HG03135 (cell line): Measurements from ENCODE around the gene KIR2DL3.
"Not testable (repeated sequence)": the region's sequence is repeated elsewhere in the genome, so short reads cannot be mapped to it uniquely, and the experiment has no call there.

Source experiments
- ATAC-seq: cut with Tn5 transposase; IDR thresholded peaks from one replicate; pipeline ENCODE4 v1.9.1; 2021; ENCODE audit warnings: mild to moderate bottlenecking, moderate library complexity; ENCODE audit not compliant: unreplicated experiment

Gene KIR2DL3

DNA sequence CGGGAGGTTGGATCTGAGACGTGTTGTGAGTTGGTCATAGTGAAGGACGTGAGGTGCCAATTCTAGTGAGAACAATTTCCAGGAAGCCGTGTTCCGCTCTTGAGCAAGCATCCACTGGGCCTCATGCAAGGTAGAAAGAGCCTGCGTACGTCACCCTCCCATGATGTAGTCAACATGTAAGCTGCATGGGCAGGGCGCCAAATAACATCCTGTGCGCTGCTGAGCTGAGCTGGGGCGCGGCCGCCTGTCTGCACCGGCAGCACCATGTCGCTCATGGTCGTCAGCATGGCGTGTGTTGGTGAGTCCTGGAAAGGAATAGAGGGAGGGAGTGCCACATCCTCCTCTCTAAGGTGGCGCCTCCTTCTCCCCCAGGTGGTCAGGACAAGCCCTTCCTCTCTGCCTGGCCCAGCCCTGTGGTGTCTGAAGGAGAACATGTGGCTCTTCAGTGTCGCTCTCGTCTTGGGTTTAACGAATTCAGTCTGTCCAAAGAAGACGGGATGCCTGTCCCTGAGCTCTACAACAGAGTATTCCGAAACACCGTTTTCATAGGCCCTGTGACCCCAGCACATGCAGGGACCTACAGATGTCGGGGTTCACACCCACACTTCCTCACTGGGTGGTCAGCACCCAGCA lies 47.9 kb downstream of the KIR2DL3 start:
- not testable (repeated sequence) for ATAC-seq

DNA sequence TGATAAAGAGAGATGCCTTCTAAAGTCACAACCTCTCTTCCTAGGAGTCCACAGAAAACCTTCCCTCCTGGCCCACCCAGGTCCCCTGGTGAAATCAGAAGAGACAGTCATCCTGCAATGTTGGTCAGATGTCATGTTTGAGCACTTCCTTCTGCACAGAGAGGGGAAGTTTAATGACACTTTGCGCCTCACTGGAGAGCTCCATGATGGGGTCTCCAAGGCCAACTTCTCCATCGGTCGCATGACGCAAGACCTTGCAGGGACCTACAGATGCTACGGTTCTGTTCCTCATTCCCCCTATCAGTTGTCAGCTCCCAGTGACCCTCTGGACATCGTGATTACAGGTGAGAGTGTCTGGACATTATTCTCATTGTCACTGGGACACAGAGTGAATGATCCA lies 49.8 kb downstream of the KIR2DL3 start:
- not testable (repeated sequence) for ATAC-seq

DNA sequence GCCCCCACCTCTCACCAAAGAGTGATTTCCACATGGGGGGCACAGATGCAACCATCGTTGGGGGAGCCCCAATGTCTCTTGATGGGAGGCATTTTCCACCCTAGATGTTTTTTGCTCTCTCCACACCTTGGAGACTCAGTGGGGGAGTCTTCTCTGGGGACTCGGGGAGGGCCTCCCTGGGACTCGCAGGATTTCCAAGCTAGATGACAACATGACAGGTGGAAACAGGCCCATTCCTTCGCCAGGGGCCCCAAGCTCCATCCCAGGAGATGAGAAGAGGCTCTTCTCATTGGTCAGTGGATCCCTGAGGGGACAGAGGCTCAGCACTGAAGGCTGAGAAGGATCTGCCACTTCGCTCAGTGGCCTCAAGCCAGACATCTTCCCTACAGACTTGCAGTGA lies 52.4 kb downstream of the KIR2DL3 start:
- ATAC-seq: no peak

DNA sequence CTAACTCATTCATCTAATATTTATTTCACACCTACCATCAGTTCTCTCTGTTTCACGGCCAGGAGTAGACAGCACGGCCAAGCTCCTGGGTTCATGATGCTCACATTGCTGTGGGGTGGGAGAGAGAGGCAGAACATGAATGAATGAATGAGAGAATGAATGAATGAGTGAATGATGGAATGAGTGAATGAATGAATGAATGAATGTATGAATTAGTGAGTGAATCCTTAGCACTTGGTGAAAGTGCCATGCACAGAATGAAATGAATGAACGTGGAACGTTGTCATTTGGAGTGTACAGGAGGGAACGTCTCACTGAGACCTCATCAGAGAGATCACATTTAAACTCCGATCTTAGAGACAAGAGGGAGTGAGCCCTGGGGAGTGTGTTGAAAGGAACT lies 53.2 kb downstream of the KIR2DL3 start:
- no peak for ATAC-seq

DNA sequence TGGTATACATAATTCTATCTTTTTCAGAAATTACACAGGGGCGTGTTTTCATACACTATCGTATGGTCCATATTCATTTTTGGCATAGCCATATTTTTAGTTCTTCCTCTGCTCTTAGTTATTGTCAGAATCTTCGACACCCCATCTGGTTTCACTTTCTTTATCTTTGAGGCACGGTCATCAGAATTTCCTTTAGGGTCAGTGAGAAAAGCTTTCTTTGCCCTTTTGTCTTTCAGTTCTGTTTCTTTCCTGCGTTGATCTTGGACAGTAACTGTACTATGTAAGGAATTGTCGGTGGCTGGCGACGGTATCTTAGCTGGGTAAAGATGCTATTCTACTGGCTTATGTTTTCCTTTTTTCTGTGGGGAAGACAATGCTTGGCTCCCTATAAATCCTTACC lies 54.5 kb downstream of the KIR2DL3 start:
- no peak for ATAC-seq

DNA sequence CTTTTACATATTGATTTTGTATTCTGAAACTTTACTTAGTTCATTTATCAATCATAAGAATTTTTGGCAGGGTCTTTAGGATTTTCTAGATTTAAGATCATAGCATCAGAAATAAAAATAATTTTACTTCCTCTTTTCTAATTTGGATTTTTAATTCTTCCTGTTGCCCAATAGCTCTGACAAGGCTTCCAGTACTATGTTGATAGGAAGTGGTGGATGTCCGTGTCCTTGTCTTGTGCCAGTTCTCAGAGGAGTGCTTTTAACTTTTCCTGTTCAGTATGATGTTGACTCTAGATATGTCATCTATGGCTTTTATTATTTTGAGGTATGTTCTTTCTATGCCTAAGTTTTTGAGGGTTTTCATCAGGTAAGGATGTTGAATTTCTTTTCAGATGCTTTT lies 57.4 kb downstream of the KIR2DL3 start:
- ATAC-seq: no peak
